ENCODE results near the gene MIER1. TPM values are rescaled to one million over a fixed set of nuclear protein-coding genes. Genes with fewer than 3 reads are reported as not detected.
"Not testable (repeated sequence)": the region's sequence is repeated elsewhere in the genome, so short reads cannot be mapped to it uniquely, and the experiment has no call there.

The MIER1 gene
- total RNA-seq, 1 donor from 2014 or later: 32.5 TPM

GRCh38 chr1:66957938-66958337, 33.1 kb downstream of the MIER1 start:
- Mint-ChIP-seq H3K4me3 (ENCODE audit: low read depth) (no peak overlapping the region), H3K27ac (no peak overlapping the region), H3K4me1 (ENCODE audit: low read depth) (no peaks in the 10 kb centered on the region), H3K27me3 (no peaks in the 10 kb centered on the region), H3K9me3 (ENCODE audit: low read depth) (no peaks in the 10 kb centered on the region), H3K36me3 (ENCODE audit: insufficient read depth) (peaks cover 15% of the 10 kb centered on the region)
- DNase-seq (ENCODE audit: low spot score, unreplicated experiment): no peak
- TF ChIP-seq, protein P1, sequence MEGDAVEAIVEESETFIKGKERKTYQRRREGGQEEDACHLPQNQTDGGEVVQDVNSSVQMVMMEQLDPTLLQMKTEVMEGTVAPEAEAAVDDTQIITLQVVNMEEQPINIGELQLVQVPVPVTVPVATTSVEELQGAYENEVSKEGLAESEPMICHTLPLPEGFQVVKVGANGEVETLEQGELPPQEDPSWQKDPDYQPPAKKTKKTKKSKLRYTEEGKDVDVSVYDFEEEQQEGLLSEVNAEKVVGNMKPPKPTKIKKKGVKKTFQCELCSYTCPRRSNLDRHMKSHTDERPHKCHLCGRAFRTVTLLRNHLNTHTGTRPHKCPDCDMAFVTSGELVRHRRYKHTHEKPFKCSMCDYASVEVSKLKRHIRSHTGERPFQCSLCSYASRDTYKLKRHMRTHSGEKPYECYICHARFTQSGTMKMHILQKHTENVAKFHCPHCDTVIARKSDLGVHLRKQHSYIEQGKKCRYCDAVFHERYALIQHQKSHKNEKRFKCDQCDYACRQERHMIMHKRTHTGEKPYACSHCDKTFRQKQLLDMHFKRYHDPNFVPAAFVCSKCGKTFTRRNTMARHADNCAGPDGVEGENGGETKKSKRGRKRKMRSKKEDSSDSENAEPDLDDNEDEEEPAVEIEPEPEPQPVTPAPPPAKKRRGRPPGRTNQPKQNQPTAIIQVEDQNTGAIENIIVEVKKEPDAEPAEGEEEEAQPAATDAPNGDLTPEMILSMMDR (IDR thresholded peaks at IDR 0.05; ENCODE audit: unreplicated experiment): no peak

DNA sequence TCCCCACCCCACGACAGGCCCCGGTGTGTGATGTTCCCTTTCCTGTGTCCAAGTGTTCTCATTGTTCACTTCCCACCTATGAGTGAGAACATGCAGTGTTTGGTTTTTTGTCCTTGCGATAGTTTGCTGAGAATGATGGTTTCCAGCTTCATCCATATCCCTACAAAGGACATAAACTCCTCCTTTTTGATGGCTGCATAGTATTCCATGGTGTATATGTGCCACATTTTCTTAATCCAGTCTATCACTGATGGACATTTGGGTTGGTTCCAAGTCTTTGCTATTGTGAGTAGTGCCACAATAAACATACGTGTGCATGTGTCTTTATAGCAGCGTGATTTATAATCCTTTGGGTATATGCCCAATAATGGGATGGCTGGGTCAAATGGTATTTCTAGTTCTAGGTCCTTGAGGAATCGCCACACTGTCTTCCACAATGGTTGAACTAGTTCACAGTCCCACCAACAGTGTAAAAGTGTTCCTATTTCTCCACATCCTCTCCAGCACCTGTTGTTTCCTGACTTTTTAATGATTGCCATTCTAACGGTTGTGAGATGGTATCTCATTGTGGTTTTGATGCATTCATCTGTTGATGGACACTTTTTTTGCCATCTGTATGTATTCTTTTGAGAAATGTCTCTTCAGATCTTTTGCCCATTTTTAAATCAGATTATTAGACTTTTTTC, 41.5 kb downstream of the MIER1 start:
- not testable (repeated sequence) for H3K27ac Mint-ChIP-seq; H3K27me3 Mint-ChIP-seq; H3K4me1 Mint-ChIP-seq (ENCODE audit: low read depth); DNase-seq (ENCODE audit: low spot score, unreplicated experiment); H3K4me3 Mint-ChIP-seq (ENCODE audit: low read depth)
- Mint-ChIP-seq H3K36me3 (ENCODE audit: insufficient read depth) (peaks cover 38% of the 10 kb centered on the region), H3K9me3 (ENCODE audit: low read depth) (peaks cover 17% of the 10 kb centered on the region)

- H3K36me3 Mint-ChIP-seq (ENCODE audit: insufficient read depth): peaks cover 36% of the 10 kb centered on the region
- peaks cover 17% of the 10 kb centered on the region for H3K9me3 Mint-ChIP-seq (ENCODE audit: low read depth)
- TF ChIP-seq, protein P1 (IDR thresholded peaks at IDR 0.05; ENCODE audit: unreplicated experiment): no peak
- DNase-seq (ENCODE audit: low spot score, unreplicated experiment): no peak
- no peak overlapping the region for H3K27ac Mint-ChIP-seq
- H3K4me1 Mint-ChIP-seq (ENCODE audit: low read depth): no peaks in the 10 kb centered on the region
- H3K4me3 Mint-ChIP-seq (ENCODE audit: low read depth): no peak overlapping the region
- no peaks in the 10 kb centered on the region for H3K27me3 Mint-ChIP-seq
These were observed 43.8 kb downstream of the MIER1 start for GRCh38 chr1:66968574-66968973.

DNA sequence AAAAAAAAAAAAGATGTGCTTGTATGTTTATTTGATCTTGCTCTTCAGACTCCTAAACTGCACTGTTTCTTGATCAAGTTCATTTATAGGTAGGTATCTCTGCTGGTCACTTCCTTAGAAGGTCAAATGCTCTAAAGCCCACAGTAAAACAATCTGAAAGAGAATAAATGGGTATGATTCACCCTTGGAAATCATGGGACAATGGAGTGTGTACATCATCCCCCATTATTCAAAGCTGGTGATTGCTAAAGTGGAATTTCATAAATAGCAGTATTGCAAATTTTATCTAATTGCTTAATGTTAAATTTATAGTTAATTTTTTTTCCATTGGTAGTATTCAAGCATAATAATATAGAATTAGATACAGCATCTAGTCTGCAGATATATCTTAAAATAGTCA, 53.4 kb downstream of the MIER1 start:
- no peak overlapping the region for H3K27ac Mint-ChIP-seq
- no peak for DNase-seq (ENCODE audit: low spot score, unreplicated experiment)
- TF ChIP-seq, protein P1 (IDR thresholded peaks at IDR 0.05; ENCODE audit: unreplicated experiment): no peak
- peaks cover 3% of the 10 kb centered on the region for H3K4me1 Mint-ChIP-seq (ENCODE audit: low read depth)
- no peaks in the 10 kb centered on the region for H3K9me3 Mint-ChIP-seq (ENCODE audit: low read depth)
- H3K27me3 Mint-ChIP-seq: no peaks in the 10 kb centered on the region
- no peak overlapping the region for H3K4me3 Mint-ChIP-seq (ENCODE audit: low read depth)
- peaks cover 18% of the 10 kb centered on the region for H3K36me3 Mint-ChIP-seq (ENCODE audit: insufficient read depth)

DNA sequence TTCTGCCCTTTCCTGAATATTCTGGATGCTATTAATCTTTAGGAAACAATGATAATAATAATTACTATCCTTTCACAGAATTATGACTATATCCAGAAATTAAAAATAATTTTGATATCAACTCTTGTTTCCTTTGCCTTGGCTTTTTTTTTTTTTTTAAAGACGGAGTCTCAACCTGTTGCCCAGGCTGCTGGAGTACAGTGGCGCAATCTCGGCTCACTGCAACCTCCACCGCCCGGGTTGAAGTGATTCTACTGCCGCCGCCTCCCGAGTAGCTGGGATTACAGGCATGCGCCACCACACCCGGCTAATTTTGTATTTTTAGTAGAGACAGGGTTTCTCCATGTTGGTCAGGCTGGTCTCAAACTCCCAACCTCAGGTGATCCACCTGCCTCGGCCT, 54.8 kb downstream of the MIER1 start:
- Mint-ChIP-seq H3K27ac (peak overlapping the region; percentile 24), H3K36me3 (ENCODE audit: insufficient read depth) (peaks cover 22% of the 10 kb centered on the region)
- not testable (repeated sequence) for H3K4me1 Mint-ChIP-seq (ENCODE audit: low read depth)

GRCh38 chr1:66980745-66981367, 56.1 kb downstream of the MIER1 start:
- H3K36me3 Mint-ChIP-seq (ENCODE audit: insufficient read depth): peaks cover 21% of the 10 kb centered on the region
- DNase-seq (ENCODE audit: low spot score, unreplicated experiment): no peak
- H3K4me3 Mint-ChIP-seq (ENCODE audit: low read depth): no peak overlapping the region
- peaks cover 9% of the 10 kb centered on the region for H3K4me1 Mint-ChIP-seq (ENCODE audit: low read depth)
- H3K27me3 Mint-ChIP-seq: no peaks in the 10 kb centered on the region
- no peaks in the 10 kb centered on the region for H3K9me3 Mint-ChIP-seq (ENCODE audit: low read depth)
- H3K27ac Mint-ChIP-seq: no peak overlapping the region
- TF ChIP-seq, protein P1 (IDR thresholded peaks at IDR 0.05; ENCODE audit: unreplicated experiment): no peak

More for the DNA sequence above, 54.8 kb downstream of the MIER1 start:
- H3K9me3 Mint-ChIP-seq (ENCODE audit: low read depth); H3K27me3 Mint-ChIP-seq; H3K4me3 Mint-ChIP-seq (ENCODE audit: low read depth); DNase-seq (ENCODE audit: low spot score, unreplicated experiment): not testable (repeated sequence)
